Keratinocyte (primary cell): ENCODE data around the gene GALNT7. TPM values are rescaled to one million over a fixed set of nuclear protein-coding genes. Genes with fewer than 3 reads are reported as not detected.
"Not testable (repeated sequence)": the region's sequence is repeated elsewhere in the genome, so short reads cannot be mapped to it uniquely, and the experiment has no call there.

Experiments used
- DNase-seq: peaks from one replicate; pipeline ENCODE4 v3.0.0-alpha.2; 2011; ENCODE audit warnings: low read depth, missing footprints, low spot score
- FAIRE-seq: peaks from 2 replicates; lab custom pipeline; 2011; peaks lifted over from hg19 to GRCh38; lab: Jason Lieb, UNC
- H2AFZ ChIP-seq: 2 replicates; pipeline ENCODE4 v1.6.0; 2012; ENCODE audit warnings: low read length, control low read depth, inconsistent platforms; ENCODE audit not compliant: control insufficient read depth
- H3K27ac ChIP-seq: 2 replicates; pipeline ENCODE4 v1.5.1; 2011; ENCODE audit warnings: low read length; ENCODE audit not compliant: control insufficient read depth, insufficient read depth
- H3K27me3 ChIP-seq: 3 replicates; pipeline ENCODE4 v1.6.0; 2011; ENCODE audit warnings: low read length; ENCODE audit not compliant: control insufficient read depth, insufficient read depth; ENCODE audit errors: extremely low read depth
- H3K36me3 ChIP-seq, 2 experiments: 2 replicates in 1 of 2; 3 replicates in 1 of 2; pipeline ENCODE4 v1.5.1; 2011; ENCODE audit warnings: low read length in 2 of 2, mild to moderate bottlenecking in 1 of 2; ENCODE audit not compliant: control insufficient read depth in 2 of 2, insufficient read depth in 2 of 2; ENCODE audit errors: extremely low read depth in 1 of 2
- H3K4me1 ChIP-seq: 3 replicates; pipeline ENCODE4 v1.5.1; 2011; ENCODE audit warnings: low read length; ENCODE audit not compliant: control insufficient read depth, insufficient read depth; ENCODE audit errors: extremely low read depth
- H3K4me2 ChIP-seq: 3 replicates; pipeline ENCODE4 v1.6.0; 2011; ENCODE audit warnings: low read depth, low read length; ENCODE audit not compliant: control insufficient read depth, insufficient read depth; ENCODE audit errors: extremely low read depth
- H3K4me3 ChIP-seq, 3 experiments: fragments of 200-600 bp in 1 of 3; sonication (generic) in 1 of 3; 2 replicates in 2 of 3; 3 replicates in 1 of 3; pipeline ENCODE4 v1.5.1; 2011 to 2016; ENCODE audit warnings: low read length in 3 of 3, mild to moderate bottlenecking in 3 of 3, control low read depth in 2 of 3, inconsistent platforms in 1 of 3, low read depth in 1 of 3, mixed read lengths in 1 of 3, mixed run types in 1 of 3, moderate library complexity in 1 of 3; ENCODE audit not compliant: control insufficient read depth in 2 of 3, insufficient read depth in 2 of 3; ENCODE audit errors: extremely low read depth in 1 of 3
- H3K79me2 ChIP-seq: 2 replicates; pipeline ENCODE4 v1.6.0; 2012; ENCODE audit warnings: low read length; ENCODE audit not compliant: control insufficient read depth, insufficient read depth
- H3K9ac ChIP-seq: 3 replicates; pipeline ENCODE4 v1.6.0; 2011; ENCODE audit warnings: low read length; ENCODE audit not compliant: control insufficient read depth, insufficient read depth; ENCODE audit errors: extremely low read depth
- H3K9me1 ChIP-seq: 3 replicates; pipeline ENCODE4 v1.6.0; 2011; ENCODE audit warnings: low read length; ENCODE audit not compliant: control insufficient read depth, insufficient read depth; ENCODE audit errors: extremely low read depth
- H3K9me3 ChIP-seq: 2 replicates; pipeline ENCODE4 v1.5.1; 2012; ENCODE audit warnings: low read depth, low read length; ENCODE audit not compliant: control insufficient read depth
- H4K20me1 ChIP-seq: 3 replicates; pipeline ENCODE4 v1.6.0; 2011; ENCODE audit warnings: low read length; ENCODE audit not compliant: control insufficient read depth, insufficient read depth; ENCODE audit errors: extremely low read depth
- EZH2 ChIP-seq: IDR thresholded peaks from one replicate; pipeline ENCODE4 v1.6.1; 2012; ENCODE audit warnings: inconsistent platforms, mild to moderate bottlenecking, low read length, moderate library complexity
- dilution Hi-C: fragments of 300-500 bp; cut with MboI; formaldehyde crosslinking; loops from one replicate; pipeline ENCODE4 v1.7.0; 2020; ENCODE audit warnings: low sequenced_read_pairs; ENCODE audit not compliant: extremely low pct_ligation_motif_present
- polyA minus RNA-seq, 3 experiments: library from RNA; depleted of rRNA, polyadenylated mRNA; stranded (reverse); fragments of >200 nt; gene quantifications; 1 replicate in 1 of 3; 2 replicates in 1 of 3; 3 replicates in 1 of 3; pipeline ENCODE4 v1.2.3, GENCODE V29; 2011
- polyA plus RNA-seq, 5 experiments: library from polyadenylated mRNA; depleted of rRNA in 3 of 5; stranded (reverse) in 3 of 5; stranded (forward) in 1 of 5; unstranded in 1 of 5; fragments of >200 nt; gene quantifications; 1 replicate in 1 of 5; 2 replicates in 3 of 5; 3 replicates in 1 of 5; pipeline versions ENCODE4 v1.2.1 to v1.2.3, GENCODE V29; 2011 to 2012; ENCODE audit warnings: missing spikeins in 2 of 5, low read depth in 1 of 5, low replicate concordance in 1 of 5
- TF ChIP-seq, protein P1 (sequence below), 3 experiments: IDR thresholded peaks in 1 of 3; conservative IDR thresholded peaks in 1 of 3; optimal IDR thresholded peaks in 1 of 3; 2 replicates in 2 of 3; 3 replicates in 1 of 3; pipeline versions ENCODE3 to v1.5.1; 2011; ENCODE audit warnings: low read length in 3 of 3, mild to moderate bottlenecking in 3 of 3, moderate library complexity in 2 of 3, control low read depth in 1 of 3, inconsistent platforms in 1 of 3; ENCODE audit not compliant: insufficient read depth in 2 of 3; ENCODE audit errors: extremely low read depth in 1 of 3

Gene GALNT7, protein sequence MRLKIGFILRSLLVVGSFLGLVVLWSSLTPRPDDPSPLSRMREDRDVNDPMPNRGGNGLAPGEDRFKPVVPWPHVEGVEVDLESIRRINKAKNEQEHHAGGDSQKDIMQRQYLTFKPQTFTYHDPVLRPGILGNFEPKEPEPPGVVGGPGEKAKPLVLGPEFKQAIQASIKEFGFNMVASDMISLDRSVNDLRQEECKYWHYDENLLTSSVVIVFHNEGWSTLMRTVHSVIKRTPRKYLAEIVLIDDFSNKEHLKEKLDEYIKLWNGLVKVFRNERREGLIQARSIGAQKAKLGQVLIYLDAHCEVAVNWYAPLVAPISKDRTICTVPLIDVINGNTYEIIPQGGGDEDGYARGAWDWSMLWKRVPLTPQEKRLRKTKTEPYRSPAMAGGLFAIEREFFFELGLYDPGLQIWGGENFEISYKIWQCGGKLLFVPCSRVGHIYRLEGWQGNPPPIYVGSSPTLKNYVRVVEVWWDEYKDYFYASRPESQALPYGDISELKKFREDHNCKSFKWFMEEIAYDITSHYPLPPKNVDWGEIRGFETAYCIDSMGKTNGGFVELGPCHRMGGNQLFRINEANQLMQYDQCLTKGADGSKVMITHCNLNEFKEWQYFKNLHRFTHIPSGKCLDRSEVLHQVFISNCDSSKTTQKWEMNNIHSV
- polyA plus RNA-seq (19.6 to 28.8 TPM (median 22.6 TPM) in 3 replicates), polyA minus RNA-seq (13.6 to 31.6 TPM (median 24.1 TPM) in 3 replicates)
- polyA plus RNA-seq (2011; ENCODE audit: low read depth), result 12.2 TPM
- polyA plus RNA-seq (2011; cell fraction: cytosol; rRNA removed), result 6.5 and 13.4 TPM in 2 replicates
- 39.3 and 54.5 TPM in 2 replicates for polyA plus RNA-seq (2011; cell fraction: nucleus; rRNA removed)
- polyA plus RNA-seq (2012; ENCODE audit: low replicate concordance), result 9.7 and 21.8 TPM in 2 replicates
- 18.4 TPM for polyA minus RNA-seq (2011; cell fraction: cytosol; rRNA and poly(A)+ RNA removed)
- polyA minus RNA-seq (2011; cell fraction: nucleus; rRNA and poly(A)+ RNA removed), result 49.8 and 87.4 TPM in 2 replicates

DNA sequence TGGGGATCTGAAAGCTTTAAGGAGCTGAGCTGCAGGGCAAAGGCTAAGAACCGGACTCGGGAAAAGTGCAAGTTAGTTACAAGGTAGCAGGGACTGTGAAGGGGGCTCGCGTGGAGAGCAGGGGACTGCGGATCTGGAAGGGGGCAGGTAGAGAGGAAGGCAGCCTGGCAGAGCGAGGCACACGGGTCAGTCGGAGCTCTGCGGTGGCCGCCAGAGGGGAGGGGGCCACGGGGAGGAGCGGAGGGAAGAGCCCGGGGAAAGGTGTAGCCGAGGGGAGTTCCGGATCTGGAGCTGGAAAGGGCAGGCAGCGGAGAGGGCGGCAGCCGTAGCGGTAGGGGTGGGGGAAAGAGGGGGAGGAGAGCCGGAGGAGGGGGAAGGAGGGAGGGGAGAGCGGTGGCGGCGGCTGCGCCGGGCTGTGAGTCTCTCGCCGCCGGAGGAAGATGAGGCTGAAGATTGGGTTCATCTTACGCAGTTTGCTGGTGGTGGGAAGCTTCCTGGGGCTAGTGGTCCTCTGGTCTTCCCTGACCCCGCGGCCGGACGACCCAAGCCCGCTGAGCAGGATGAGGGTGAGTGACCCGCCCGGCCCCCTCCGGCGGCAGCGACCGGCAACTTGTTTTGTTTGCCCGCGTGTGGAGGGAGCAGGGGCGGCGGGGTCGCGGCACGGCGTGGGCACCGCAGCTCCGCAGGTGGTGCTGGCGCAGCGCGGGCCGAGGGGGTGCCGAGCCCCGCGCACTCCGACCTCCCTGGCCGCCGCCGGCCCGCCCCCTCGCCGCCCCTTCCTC lies at the start of gene GALNT7:
Gene GALNT7 (plus strand): TSS at position 416 of the 782 bp plus-strand sequence. CDS start 25 bp downstream, at position 441.
- H3K79me2 ChIP-seq, result peaks cover 33% of the 10 kb centered on the region
- peak within 1 kb of the TSS; percentile 88 for H3K9ac ChIP-seq
- H2AFZ ChIP-seq, result peak within 1 kb of the TSS; percentile 96
- H3K27me3 ChIP-seq, result no peaks in the 10 kb centered on the region
- no peaks in the 10 kb centered on the region for H4K20me1 ChIP-seq
- DNase-seq (no peak), FAIRE-seq (no peak)
- H3K4me3 ChIP-seq, result peak within 1 kb of the TSS; percentile 63 to 93 (median 83)
- H3K9me3 ChIP-seq, result no peaks in the 10 kb centered on the region
- peaks cover 18% of the 10 kb centered on the region for H3K4me1 ChIP-seq
- peak within 1 kb of the TSS; percentile 77 for H3K27ac ChIP-seq
- H3K4me2 ChIP-seq, result peak within 1 kb of the TSS; percentile 96
- dilution Hi-C loops, result no loop called here
- H3K36me3 ChIP-seq, result peaks cover 0 to 6% of the 10 kb centered on the region in 2 experiments
- TF ChIP-seq, protein P1, sequence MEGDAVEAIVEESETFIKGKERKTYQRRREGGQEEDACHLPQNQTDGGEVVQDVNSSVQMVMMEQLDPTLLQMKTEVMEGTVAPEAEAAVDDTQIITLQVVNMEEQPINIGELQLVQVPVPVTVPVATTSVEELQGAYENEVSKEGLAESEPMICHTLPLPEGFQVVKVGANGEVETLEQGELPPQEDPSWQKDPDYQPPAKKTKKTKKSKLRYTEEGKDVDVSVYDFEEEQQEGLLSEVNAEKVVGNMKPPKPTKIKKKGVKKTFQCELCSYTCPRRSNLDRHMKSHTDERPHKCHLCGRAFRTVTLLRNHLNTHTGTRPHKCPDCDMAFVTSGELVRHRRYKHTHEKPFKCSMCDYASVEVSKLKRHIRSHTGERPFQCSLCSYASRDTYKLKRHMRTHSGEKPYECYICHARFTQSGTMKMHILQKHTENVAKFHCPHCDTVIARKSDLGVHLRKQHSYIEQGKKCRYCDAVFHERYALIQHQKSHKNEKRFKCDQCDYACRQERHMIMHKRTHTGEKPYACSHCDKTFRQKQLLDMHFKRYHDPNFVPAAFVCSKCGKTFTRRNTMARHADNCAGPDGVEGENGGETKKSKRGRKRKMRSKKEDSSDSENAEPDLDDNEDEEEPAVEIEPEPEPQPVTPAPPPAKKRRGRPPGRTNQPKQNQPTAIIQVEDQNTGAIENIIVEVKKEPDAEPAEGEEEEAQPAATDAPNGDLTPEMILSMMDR (optimal IDR thresholded peaks at IDR 0.05 in 1 of 3, IDR thresholded peaks at IDR 0.05 in 1 of 3, conservative IDR thresholded peaks at IDR 0.05 in 1 of 3; ENCODE audit: extremely low read depth in 1 of 3, insufficient read depth in 2 of 3, low read length in 3 of 3), result no peak
- TF ChIP-seq EZH2, result no peak
- H3K9me1 ChIP-seq, result peaks cover 2% of the 10 kb centered on the region

DNA sequence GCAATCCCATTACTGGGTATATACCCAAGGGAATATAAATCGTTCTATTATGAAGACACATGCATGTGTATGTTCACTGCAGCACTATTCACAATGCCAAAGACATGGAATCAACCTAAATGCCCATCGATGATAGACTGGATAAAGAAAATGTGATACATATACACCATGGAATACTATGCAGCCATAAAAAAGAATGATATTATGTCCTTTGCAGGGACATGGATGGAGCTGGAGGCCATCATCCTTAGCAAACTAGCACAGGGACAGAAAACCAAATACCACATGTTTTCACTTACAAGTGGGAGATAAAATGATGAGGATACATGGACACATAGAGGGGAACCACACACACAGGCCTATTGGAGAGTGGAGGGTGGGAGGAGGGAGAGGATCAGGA lies 49.8 kb upstream of the GALNT7 start:
- DNase-seq, H3K9me1 ChIP-seq, FAIRE-seq, H3K27me3 ChIP-seq, H3K36me3 ChIP-seq, H3K9ac ChIP-seq, H3K9me3 ChIP-seq, H3K4me3 ChIP-seq, dilution Hi-C loops, H4K20me1 ChIP-seq, H2AFZ ChIP-seq, H3K79me2 ChIP-seq, H3K27ac ChIP-seq, H3K4me2 ChIP-seq: not testable (repeated sequence)
- peaks cover 31% of the 10 kb centered on the region for H3K4me1 ChIP-seq
